Measurements from ENCODE around the gene MYH8. TPM values are rescaled to one million over a fixed set of nuclear protein-coding genes. Genes with fewer than 3 reads are reported as not detected.

Gene MYH8
- total RNA-seq, 2 experiments from 2014 or later = not detected

GRCh38 chr17:10447026-10447931 lies 25.5 kb upstream of the MYH8 start:
- no peaks in the 10 kb centered on the region for H3K36me3 Mint-ChIP-seq (ENCODE audit: low read depth)
- H3K4me1 Mint-ChIP-seq (ENCODE audit: low read depth) = no peaks in the 10 kb centered on the region
- no peaks in the 10 kb centered on the region for H3K4me1 ChIP-seq (ENCODE audit: insufficient read depth, low read length)
- ATAC-seq (ENCODE audit: poor library complexity) (no peak), DNase-seq (no peak)
- peaks cover 2% of the 10 kb centered on the region for H3K9me3 Mint-ChIP-seq
- no peak overlapping the region for H3K4me3 ChIP-seq (ENCODE audit: low read length)
- no peak for TF ChIP-seq CTCF (IDR thresholded peaks at IDR 0.05)
- ChIA-PET CTCF (no interaction called here), POLR2A (no interaction called here)
- intact Hi-C loops (cut with DNase I, micrococcal nuclease) = no loop called here
- no peaks in the 10 kb centered on the region for H3K27me3 ChIP-seq (ENCODE audit: control insufficient read depth in 1 of 2, insufficient read depth in 2 of 2, low read length in 2 of 2)
- H3K27me3 Mint-ChIP-seq = peaks cover 5% of the 10 kb centered on the region
- H3K27ac ChIP-seq (ENCODE audit: low read depth in 1 of 2, low read length in 2 of 2) = no peak overlapping the region
- no peak overlapping the region for H3K4me3 Mint-ChIP-seq
- H3K9me3 ChIP-seq (ENCODE audit: control insufficient read depth in 1 of 2, insufficient read depth in 1 of 2, low read length in 2 of 2) = no peaks in the 10 kb centered on the region
- H3K27ac Mint-ChIP-seq = no peak overlapping the region
- H3K36me3 ChIP-seq (ENCODE audit: insufficient read depth, low read length) = no peaks in the 10 kb centered on the region

GRCh38 chr17:10439816-10440215 lies 18.1 kb upstream of the MYH8 start:
- DNase-seq (no peak), ATAC-seq (ENCODE audit: poor library complexity) (no peak)
- Mint-ChIP-seq H3K9me3 (peaks cover 5% of the 10 kb centered on the region), H3K36me3 (ENCODE audit: low read depth) (no peaks in the 10 kb centered on the region), H3K27ac (no peak overlapping the region), H3K4me1 (ENCODE audit: low read depth) (no peaks in the 10 kb centered on the region), H3K27me3 (peaks cover 38% of the 10 kb centered on the region), H3K4me3 (no peak overlapping the region)
- no peak for TF ChIP-seq CTCF (IDR thresholded peaks at IDR 0.05)
- CTCF ChIA-PET = no interaction called here
- no peak overlapping the region for H3K27ac ChIP-seq (ENCODE audit: low read depth in 1 of 2, low read length in 2 of 2)
- no peaks in the 10 kb centered on the region for H3K36me3 ChIP-seq (ENCODE audit: insufficient read depth, low read length)
- H3K9me3 ChIP-seq (ENCODE audit: control insufficient read depth in 1 of 2, insufficient read depth in 1 of 2, low read length in 2 of 2) = peaks cover 0 to 8% of the 10 kb centered on the region in 2 experiments
- no peak overlapping the region for H3K4me3 ChIP-seq (ENCODE audit: low read length)
- no peaks in the 10 kb centered on the region for H3K4me1 ChIP-seq (ENCODE audit: insufficient read depth, low read length)
- POLR2A ChIA-PET = no interaction called here
- H3K27me3 ChIP-seq (ENCODE audit: control insufficient read depth in 1 of 2, insufficient read depth in 2 of 2, low read length in 2 of 2) = peaks cover 0 to 3% of the 10 kb centered on the region in 2 experiments
- intact Hi-C loops (cut with DNase I, micrococcal nuclease) = no loop called here

- Histone ChIP-seq H3K27ac (ENCODE audit: low read depth in 1 of 2, low read length in 2 of 2) (no peak overlapping the region), H3K4me1 (ENCODE audit: insufficient read depth, low read length) (no peaks in the 10 kb centered on the region), H3K27me3 (ENCODE audit: control insufficient read depth in 1 of 2, insufficient read depth in 2 of 2, low read length in 2 of 2) (peaks cover 3% of the 10 kb centered on the region in 2 experiments), H3K4me3 (ENCODE audit: low read length) (no peak overlapping the region), H3K36me3 (ENCODE audit: insufficient read depth, low read length) (no peaks in the 10 kb centered on the region), H3K9me3 (ENCODE audit: control insufficient read depth in 1 of 2, insufficient read depth in 1 of 2, low read length in 2 of 2) (peaks cover 3 to 4% of the 10 kb centered on the region in 2 experiments)
- TF ChIP-seq CTCF (IDR thresholded peaks at IDR 0.05) = no peak
- no peaks in the 10 kb centered on the region for H3K4me1 Mint-ChIP-seq (ENCODE audit: low read depth)
- H3K36me3 Mint-ChIP-seq (ENCODE audit: low read depth) = no peaks in the 10 kb centered on the region
- intact Hi-C loops (cut with DNase I, micrococcal nuclease) = no loop called here
- DNase-seq (no peak), ATAC-seq (ENCODE audit: poor library complexity) (no peak)
- CTCF ChIA-PET = no interaction called here
- no peak overlapping the region for H3K4me3 Mint-ChIP-seq
- H3K27ac Mint-ChIP-seq = no peak overlapping the region
- H3K27me3 Mint-ChIP-seq = peaks cover 28% of the 10 kb centered on the region
- POLR2A ChIA-PET = no interaction called here
- peaks cover 17% of the 10 kb centered on the region for H3K9me3 Mint-ChIP-seq
These were observed 13.3 kb upstream of the MYH8 start for GRCh38 chr17:10435096-10435495.
